ENCODE measurements around the gene ATP1A1.

ATP1A1 gene

DNA sequence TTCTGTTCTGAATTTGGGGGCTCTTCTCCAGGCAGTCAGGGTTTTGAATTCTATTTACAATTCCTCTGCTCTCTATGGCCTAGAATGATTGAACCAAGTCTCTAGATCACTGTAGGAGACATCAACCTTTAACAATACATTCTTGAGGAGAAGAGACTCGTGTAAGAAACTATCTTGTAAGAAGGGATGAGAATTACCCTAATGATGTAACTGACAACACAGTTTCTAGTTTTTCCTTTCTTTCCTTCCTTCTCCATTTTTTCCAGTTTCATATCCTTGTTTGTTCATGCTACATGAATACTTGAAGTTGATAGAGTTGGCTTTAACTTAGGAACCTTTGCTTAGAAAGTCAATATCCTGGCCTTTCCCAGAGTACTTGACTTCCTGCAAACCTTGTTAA is 1.3 kb upstream of the ATP1A1 start:
- DNase-seq, result no peak

DNA sequence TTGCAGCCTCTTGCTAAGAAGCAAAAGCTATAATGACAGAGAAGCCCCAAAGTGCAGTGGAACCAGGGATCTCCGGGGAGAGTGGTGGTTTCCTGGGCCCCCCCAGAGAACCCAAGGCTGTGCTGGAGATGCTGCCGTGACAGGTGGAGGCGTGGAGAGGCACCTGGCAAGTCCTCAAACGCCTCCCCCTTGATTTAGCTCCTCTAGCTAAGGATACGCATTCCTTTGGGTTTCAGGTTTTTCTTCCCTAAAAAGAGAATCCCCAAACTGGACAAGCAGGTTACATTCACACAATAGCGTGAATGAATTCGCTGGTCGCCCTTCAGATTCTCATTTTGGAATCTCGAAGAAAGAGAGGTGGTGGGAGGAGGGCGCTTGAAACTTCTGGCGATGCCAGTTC is 853 bp upstream of the ATP1A1 start:
- no peak for DNase-seq

DNA sequence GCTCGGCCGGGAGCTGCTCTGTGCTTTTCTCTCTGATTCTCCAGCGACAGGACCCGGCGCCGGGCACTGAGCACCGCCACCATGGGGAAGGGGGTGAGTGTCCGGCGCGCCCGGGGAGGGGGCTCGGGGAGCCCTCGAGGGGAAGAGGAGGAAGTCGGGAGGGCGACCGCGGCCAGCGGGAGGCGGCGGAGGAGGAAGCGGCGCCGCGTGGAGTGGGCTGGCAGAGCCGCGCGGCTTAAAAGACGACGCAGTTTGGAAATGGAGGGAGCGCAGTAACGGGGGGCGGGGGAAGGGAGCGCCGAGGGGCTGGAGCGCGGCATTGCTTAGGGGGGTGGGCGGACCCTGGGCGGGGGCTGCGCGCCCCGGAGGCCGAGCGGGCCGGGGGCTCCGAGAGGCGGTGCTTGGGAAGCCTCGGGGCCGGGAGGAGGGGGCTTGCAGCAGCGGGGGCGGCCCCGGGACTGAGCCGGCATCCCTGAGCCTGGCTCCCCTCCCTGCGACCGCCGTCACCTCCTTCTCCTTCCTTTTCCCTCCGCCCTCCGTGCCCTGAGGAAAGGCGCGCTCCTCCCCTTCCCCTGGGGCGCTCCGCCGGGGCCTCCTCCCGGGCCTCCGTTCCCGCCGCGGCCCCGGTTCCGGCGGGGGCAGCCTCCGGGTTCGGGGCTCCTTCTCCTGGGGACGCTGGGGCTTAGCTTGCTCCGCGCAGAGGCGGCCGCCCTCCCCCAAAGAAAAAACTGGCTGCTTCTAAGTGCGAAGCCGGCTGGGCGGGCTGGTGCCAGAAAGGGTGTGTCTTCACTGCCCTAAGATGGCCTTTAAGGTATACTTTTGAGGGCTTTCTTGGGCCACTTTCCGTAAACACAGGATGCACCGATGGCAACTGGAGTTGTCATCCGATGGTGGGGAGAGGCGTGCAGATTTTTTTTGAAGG is 648 bp downstream of the ATP1A1 start:
- peak in 30 of 51 donors; percentile 11 to 80 (median 50) for DNase-seq

DNA sequence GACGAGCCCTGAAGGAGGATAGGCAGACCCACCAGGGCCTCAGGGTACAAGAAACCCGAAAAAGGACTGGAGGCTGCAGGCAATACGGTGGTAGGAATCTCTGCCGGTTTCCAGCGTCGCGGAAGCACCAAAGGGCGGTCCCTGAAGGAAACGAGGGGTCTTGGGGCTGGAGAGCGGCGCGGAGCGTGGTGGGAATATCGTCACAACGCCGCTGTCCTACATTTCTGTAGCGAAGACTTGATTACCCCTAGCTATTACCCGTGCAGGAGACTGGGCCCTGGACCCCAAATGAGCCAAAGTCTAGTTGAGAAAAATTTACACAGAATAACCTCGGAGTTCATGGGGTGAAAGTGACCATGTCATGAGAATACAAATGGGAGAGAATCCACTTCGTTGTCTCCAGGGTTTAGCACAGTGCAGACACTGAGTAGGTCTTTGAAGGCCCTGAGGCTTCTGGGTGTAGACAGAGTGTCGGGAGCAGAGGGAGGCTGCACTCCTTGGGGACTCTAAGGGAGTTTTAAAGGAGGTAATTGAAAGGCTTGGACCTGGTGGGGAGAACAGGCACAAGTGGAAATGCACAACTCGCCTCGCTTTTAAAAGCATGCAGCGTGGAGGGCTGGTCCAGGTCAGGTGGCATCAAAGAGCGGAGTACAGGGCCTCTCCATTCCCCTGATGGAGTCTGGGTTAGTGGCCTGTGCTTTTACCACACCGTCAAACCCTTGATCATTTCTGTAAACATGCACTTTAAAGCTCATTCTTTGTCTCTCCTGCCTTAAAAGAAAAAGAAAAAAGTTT is 1.5 kb downstream of the ATP1A1 start:
- DNase-seq, result peak in 7 of 51 donors; percentile 3 to 69 (median 24)

DNA sequence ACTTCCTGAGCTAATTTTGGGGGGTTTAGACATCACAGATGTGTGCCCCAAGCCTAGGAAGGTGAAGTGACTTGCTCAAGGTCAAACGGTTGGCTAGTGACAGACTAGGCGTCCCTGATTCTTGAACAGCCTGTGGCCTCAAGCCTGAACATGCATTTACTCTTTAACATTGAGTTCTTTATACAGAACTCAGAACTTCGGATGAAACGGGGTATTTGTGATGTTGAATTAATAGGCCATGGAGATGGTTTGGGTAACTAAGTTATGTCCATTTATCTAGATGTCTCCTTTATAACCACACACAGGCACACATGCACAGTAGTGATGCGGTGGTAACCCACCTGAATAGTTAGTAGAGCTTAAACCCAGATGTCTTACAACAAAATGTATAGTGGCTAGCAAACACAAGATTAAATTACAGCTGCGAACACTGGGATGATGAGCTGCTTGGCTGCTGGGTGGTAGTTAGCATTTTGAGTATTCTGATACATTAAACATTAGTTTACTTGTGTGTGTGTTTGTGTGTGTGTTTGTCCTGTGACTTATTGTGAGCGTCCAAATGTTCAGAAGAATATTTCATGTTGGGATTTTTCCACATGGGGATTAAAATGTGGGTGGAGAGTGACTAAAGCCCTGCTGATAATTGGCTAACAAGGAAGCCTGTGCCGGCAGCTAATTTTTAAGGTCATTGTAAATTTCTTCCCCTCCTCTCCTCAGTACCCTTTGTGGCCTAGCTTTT is 2.3 kb downstream of the ATP1A1 start:
- DNase-seq, result peak in 4 of 51 donors; percentile 2 to 47 (median 26)

DNA sequence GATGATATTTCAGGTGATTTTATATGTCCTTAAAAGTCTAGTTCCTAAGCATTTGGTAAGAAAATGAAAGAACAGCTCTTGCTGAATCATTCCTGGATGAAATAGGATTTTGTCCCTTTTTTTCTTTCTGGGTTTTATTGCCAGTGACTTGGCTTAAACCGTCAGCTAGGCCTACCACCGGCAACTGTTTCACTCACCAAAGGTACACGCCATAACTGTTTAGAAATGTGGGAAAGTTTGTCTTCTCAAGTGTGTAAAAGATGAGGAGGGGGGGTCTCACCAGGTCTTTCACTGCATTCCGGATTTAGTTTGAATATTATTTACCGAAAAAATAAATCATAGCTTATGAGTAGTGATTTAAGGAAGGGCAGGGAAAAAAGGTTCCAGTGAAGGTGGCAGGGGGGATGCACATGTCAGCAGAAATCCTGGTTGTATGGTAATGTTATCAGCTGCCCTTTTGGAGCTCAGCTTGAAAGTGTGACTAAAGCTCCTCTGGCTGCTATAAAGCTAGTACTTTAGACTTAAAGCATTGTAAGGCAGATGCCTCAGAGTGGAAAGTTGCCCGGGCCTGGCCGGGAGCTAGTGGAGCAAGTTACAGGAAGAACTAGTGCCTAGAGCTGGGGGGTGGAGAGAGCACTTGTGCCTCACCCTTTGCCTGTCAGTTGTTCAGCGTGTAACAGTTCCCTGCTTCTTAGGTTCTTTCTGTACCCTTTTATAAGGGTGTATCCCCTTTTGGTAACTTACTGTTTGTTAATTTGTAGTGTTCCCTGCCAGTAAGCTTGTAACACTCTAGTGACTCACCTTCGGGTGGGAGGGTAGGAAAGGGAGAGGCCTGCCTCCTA is 3.1 kb downstream of the ATP1A1 start:
- peak in 22 of 51 donors; percentile 4 to 76 (median 30) for DNase-seq

DNA sequence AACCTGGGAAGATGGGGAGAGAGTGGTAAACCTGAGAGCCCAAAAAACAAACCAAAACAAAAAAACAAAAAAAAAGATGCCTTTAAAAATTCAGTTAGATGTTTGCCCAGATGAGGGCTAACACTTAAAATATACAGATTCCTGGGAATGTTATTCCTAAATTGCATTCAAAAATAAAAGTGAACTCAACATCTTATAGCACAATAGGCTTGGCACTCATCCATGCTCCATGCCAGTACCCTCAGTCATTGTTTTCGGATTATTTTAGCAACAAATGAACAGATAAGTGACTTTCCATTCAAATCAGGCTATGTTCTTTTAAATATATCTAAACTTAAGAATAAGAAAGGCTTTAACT is 3.7 kb downstream of the ATP1A1 start:
- no peak for DNase-seq

DNA sequence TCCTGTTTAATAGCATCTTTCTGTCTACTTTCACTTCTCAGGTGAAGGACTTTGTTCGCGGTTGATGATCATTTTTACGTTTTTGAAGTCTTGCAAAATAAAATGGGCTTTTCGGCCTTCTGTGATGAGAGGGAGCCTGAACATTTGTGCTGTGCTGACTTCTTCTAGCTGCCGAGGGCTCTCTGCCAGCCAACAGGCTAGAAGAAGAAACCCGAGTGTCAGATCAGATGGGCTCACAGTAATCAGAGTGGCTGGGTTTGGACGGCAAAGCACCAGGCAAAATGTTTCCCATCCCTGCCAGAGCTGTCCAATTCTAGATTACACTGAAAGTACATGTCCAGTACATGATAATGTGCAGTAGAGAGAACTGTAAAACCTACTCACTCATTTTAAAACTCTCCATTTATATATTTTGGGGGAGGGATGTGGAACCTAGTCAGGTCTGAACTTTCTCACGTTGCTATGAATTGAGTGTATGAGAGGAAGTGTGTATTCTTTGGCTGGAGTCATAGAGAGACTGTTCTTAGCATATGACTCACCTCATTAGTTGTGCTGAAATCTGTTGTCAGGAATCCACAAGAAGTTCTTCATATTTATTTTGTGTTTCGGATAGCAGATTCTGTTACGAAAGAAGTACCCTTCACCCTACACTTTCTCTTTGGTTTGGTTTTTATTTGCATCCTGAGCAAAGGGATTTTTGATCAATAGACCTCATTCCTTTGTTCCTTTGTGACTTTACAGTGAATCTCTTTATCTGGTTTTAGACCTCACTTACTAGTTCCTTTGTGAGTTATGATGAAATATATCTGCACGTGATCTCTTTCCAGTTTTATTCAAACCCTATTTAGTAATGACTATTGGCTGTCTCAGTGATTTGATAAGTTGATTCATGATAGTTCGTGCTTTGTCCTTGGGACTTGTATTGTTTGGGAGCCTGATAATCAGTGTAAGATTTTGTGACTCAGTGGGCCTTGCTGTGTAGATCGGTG is 4.8 kb downstream of the ATP1A1 start:
- DNase-seq, result peak in 30 of 51 donors; percentile 6 to 73 (median 45)

DNA sequence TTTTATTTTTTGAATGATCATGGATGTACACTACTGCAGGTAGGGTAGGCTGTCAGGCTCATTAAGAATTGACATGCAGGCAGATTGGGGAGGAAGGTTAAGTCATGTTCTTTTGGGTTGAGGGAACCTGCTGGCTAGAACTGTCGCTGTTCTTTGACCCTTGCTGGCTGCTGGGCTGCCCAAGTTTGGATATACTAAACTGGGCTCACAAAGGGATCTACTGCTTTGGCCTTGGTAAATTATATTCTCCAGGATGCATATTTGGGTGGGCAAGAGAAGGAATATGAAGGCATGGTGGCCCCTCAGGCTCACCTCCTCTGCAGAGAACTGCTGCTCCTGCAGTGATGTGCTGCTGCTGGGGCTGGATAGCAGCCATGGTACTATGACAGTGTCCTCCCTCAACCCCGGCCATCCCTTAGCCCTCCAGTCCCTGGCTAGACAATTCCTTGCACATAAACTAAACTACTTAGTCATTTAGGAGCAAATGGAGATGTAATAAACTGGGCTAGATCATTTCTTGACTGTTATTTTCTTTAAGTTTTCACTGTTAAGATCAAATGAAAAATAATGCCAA is 6.1 kb downstream of the ATP1A1 start:
- peak in 2 of 51 donors; percentile 3 to 20 for DNase-seq

DNA sequence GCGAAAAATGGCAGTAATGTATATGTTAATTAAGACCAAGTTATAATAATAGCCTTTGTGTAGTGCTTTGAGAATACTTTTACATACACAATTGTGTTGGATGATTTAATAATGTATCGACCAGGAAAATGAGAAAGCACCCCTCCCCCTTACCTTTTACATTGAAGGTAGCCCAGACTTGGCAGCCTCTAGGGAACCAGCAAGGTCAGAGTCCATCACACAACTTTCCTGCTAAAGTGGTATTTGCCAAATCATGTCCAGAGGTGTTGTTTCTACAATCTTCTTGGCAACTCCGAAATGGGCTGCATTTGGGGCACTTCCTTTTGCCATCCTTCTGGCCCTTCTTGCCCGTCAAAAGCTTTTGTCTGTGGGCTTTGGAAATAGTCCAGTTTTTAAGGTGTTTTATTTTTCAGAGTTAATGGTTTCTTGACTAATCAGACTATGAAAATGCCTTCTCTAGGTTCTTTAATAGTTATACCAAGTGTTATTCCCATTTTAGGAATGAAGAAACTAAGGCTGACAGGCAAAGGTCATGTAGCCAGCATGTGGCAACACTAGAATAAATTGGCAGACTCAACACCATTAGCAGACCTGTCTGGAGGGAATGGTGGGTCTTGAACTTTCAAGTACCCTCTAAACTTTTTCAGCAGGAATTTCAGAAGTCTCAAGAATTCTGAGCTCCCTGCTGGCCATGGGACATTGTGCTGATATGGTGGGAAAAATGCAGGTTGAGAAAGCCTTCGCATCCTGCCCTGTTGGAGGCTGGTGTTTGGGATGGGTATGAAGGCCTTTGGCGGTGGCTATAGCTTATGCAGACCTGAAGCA is 6.8 kb downstream of the ATP1A1 start:
- DNase-seq, result no peak

DNA sequence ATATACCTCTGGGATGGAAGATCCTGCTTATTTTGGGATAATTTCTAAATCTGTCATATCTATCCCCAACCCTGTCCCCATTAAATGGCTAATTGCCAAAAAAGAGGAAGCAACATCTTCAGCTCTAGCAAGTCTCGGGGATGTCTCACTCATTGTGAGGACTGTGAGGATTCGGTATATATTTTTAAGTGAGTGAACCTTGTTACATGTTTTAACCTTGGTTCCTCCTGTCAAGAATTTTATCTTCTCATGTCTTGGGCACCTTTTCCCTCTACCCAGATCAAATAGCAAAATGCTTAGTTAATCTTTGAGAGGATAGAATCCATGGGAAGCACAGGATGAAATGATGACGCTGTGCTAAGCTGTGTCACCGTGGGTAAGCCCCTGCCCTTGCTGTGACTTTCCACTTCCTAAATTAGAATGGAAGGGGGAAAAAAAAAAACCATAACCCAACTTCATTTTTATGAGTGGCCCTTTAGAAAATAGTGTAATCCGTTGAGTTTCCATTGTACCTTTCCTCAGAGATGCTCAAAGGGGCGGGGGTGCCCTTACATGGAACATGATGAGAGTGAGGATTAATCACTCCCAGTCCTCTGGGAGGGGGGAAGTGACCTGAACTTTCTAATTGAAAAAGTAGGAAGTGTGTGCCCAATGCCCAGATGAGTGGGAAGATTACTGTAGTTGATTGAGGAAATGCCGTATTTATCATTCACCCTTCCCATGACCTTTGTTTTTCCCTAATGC is 7.6 kb downstream of the ATP1A1 start:
- no peak for DNase-seq

DNA sequence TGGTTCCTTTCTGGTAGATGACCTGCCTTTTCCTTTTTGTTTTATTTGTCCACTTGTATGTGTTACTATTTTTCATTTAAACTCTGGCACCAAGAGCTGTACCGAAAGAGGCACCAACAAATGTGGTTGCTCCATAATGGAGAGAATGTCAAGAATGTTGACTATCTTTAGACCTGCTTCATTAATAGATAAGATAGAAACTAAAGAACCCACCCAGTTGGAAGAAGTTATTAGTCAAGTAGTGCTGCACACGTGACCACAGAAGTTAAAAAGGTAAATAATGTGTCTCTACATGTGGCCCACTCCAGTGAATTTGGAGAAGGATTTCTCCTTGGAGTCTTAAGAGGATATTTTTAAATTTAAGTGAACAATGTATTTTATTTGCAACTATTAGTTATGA is 9.3 kb downstream of the ATP1A1 start:
- DNase-seq, result no peak

DNA sequence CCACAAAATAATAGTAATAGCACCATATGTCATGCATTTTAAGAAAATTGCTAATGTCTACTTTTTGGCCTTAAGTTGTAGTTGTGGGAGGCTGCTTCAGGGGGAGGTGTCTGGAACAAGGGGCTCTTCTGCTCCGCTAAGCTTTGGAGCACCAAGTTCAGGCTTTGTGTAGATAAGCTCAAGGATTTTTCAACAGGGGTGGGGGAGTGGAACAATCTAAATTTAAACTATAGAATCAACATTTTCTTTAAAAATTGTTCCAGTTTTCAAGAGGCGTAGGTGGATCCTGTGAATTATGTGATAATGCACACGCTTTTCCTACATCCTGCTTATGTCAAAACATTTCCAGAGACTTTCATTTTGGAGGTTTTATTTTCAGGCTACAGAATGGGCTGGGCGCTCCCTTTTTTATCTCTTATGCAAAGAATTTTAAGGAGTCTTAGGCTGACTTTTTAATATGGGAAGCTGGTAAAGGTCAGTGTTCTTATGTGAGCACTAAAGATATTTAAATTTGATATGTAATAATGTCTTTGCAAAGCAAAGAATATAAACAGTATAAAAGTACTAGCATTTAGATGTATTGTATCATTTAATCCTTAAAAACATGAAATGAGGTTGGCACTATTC is 9.9 kb downstream of the ATP1A1 start:
- DNase-seq, result no peak

DNA sequence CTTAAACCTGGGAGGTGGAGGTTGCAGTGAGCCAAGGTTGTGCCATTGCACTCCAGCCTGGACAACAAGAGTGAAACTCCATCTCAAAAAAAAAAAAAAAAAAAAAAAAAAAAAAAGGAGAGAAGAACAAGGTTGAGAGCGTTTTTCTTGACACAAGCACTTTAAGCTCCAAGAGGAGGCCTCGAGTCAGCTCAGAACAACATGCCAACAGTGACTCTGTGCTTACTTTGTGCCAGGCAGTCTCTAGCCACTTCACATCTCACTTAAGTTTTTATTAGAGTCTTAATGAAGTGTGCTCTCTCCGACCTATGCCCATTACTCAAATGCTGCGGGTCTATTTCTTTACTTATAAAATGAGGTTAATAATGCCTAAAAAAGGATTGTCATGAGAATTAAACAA is 13.0 kb downstream of the ATP1A1 start:
- no peak for DNase-seq

DNA sequence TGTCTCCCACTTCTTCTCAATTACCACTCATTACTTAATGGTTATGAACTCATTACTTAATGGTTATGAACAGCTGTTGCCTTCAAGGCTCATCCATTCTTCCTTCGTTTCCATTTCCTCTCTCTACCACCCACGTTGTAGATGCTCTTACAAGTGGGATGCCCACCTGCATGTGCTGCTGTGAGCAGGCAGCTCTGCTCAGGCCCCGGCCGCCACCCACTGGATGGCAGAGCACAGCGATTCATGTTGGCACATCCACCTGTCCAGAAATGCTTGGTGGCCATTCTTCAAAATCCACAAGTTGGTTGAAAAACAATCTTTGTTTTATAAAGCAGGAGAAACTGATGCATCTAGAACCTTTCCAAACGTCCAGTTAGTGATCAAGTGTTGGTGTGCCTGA is 14.5 kb downstream of the ATP1A1 start:
- no peak for DNase-seq

DNA sequence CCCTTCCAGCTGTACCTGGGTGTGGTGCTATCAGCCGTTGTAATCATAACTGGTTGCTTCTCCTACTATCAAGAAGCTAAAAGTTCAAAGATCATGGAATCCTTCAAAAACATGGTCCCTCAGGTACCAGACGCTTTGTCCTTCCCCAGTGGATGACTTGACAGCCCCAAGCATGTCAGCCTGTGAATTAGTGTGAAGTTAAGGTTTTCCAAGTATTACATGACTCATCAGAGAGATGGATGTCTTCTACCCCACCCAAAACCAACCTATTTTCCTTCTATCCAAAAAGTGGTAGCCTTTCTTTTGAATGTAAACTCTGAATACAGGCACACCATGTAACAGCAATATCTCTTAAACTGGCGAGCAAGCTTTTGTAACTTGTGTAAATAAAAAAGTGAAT is 15.1 kb downstream of the ATP1A1 start:
- no peak for DNase-seq

DNA sequence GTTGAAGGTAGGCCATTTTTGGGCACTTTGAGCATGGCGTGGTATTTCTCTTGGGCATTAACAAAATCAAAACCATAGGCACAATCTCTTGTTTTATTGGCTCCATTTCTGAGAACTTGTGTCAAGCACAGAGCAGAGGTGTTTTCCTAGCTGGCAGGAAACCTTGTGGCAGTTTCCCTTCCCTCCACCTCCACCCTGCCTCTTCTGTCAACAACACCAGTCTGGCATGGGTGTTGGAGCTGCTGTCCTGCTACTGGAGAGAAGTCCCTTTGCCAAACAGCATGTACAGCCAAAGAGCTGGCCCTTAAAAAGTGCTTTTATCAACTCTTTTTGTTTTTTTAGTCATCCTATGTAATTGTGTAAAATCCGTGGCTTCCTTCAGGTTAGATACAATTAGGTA is 16.0 kb downstream of the ATP1A1 start:
- DNase-seq, result no peak

Data from hypothalamus (tissue), 51 donors.